GM23338 (cell line): ENCODE results near the gene GMPS. TPM values are rescaled to one million over a fixed set of nuclear protein-coding genes. Genes with fewer than 3 reads are reported as not detected.

ENCODE experiments used
- ATAC-seq: fragments of 200-7000 bp; cut with Tn5 transposase; 3 replicates; pipeline ENCODE4 v1.9.1; 2020
- DNase-seq: peaks from one replicate; pipeline ENCODE4 v3.0.0-alpha.2; 2015; ENCODE audit warnings: low spot score
- H2AFZ ChIP-seq: fragments of 200-600 bp; sonication (generic); 2 replicates; pipeline ENCODE4 v1.8.0; 2016; ENCODE audit warnings: antibody characterized with exemption, mild to moderate bottlenecking, moderate library complexity
- H3F3A ChIP-seq: fragments of 200-600 bp; sonication (generic); replicated peaks from 2 replicates; pipeline ENCODE4 v1.8.0; 2017; ENCODE audit warnings: antibody characterized with exemption, mixed run types, low read depth
- H3K27ac ChIP-seq: fragments of 200-600 bp; sonication (generic); 2 replicates; pipeline ENCODE4 v1.6.1; 2016; ENCODE audit warnings: low read depth
- H3K27me3 ChIP-seq: fragments of 200-600 bp; sonication (generic); 2 replicates; pipeline ENCODE4 v1.8.0; 2016; ENCODE audit warnings: mild to moderate bottlenecking, mixed run types, moderate library complexity; ENCODE audit not compliant: insufficient read depth
- H3K36me3 ChIP-seq: fragments of 200-600 bp; sonication (generic); 2 replicates; pipeline ENCODE4 v1.8.0; 2016; ENCODE audit warnings: mild to moderate bottlenecking; ENCODE audit not compliant: insufficient read depth
- H3K4me1 ChIP-seq: fragments of 200-600 bp; sonication (generic); 2 replicates; pipeline ENCODE4 v1.8.0; 2016; ENCODE audit warnings: mild to moderate bottlenecking, moderate library complexity; ENCODE audit not compliant: insufficient read depth
- H3K4me2 ChIP-seq: fragments of 200-600 bp; sonication (generic); 2 replicates; pipeline ENCODE4 v1.7.1; 2017; ENCODE audit warnings: mixed run types
- H3K4me3 ChIP-seq: fragments of 200-600 bp; sonication (generic); 2 replicates; pipeline ENCODE4 v1.6.1; 2016; ENCODE audit warnings: mixed run types
- H3K79me2 ChIP-seq: fragments of 200-600 bp; sonication (generic); replicated peaks from 2 replicates; pipeline ENCODE4 v1.8.0; 2017; ENCODE audit warnings: mild to moderate bottlenecking; ENCODE audit not compliant: insufficient read depth
- H3K9me2 ChIP-seq: fragments of 200-600 bp; sonication (generic); 2 replicates; pipeline ENCODE4 v1.8.0; 2017; ENCODE audit not compliant: insufficient read depth
- H4K20me1 ChIP-seq: fragments of 200-600 bp; sonication (generic); replicated peaks from 2 replicates; pipeline ENCODE4 v1.8.0; 2017; ENCODE audit warnings: mild to moderate bottlenecking; ENCODE audit not compliant: insufficient read depth
- H3K27ac Mint-ChIP-seq: 2 replicates; pipeline ENCODE4 v1.8.0; 2020; ENCODE audit warnings: inconsistent platforms, mild to moderate bottlenecking, moderate library complexity, mixed read lengths
- H3K27me3 Mint-ChIP-seq: 3 replicates; pipeline ENCODE4 v1.8.0; 2022; ENCODE audit warnings: low read depth, mild to moderate bottlenecking, moderate library complexity, mixed read lengths, inconsistent platforms; ENCODE audit not compliant: insufficient read depth, poor library complexity
- H3K36me3 Mint-ChIP-seq: 3 replicates; pipeline ENCODE4 v1.8.0; 2021; ENCODE audit warnings: low read depth, mild to moderate bottlenecking, inconsistent platforms, moderate library complexity, mixed read lengths
- H3K4me1 Mint-ChIP-seq: 3 replicates; pipeline ENCODE4 v1.8.0; 2020; ENCODE audit warnings: mild to moderate bottlenecking, inconsistent platforms, mixed read lengths
- H3K4me3 Mint-ChIP-seq: 3 replicates; pipeline ENCODE4 v1.8.0; 2021; ENCODE audit warnings: moderate library complexity, mild to moderate bottlenecking, inconsistent platforms, mixed read lengths
- H3K9me3 Mint-ChIP-seq: 3 replicates; pipeline ENCODE4 v1.8.0; 2020; ENCODE audit warnings: moderate library complexity, mild to moderate bottlenecking, inconsistent platforms, mixed read lengths
- CREB1 ChIP-seq: fragments of 250-450 bp; sonication (Bioruptor Pico); IDR thresholded peaks from 2 replicates; pipeline ENCODE4 v1.5.0; 2020; ENCODE audit warnings: low read depth, mild to moderate bottlenecking, moderate library complexity
- ETS1 ChIP-seq: IDR thresholded peaks from 2 replicates; pipeline ENCODE4 v1.6.1; 2016; ENCODE audit warnings: antibody characterized with exemption
- EZH2 ChIP-seq: fragments of 200-600 bp; sonication (generic); IDR thresholded peaks from one replicate; pipeline ENCODE4 v1.8.0; 2017; ENCODE audit warnings: antibody characterized with exemption, mild to moderate bottlenecking, low read depth; ENCODE audit not compliant: unreplicated experiment
- EZH2phosphoT487 ChIP-seq: fragments of 200-600 bp; sonication (generic); IDR thresholded peaks from one replicate; pipeline ENCODE4 v1.8.1; 2018; ENCODE audit warnings: antibody characterized with exemption; ENCODE audit not compliant: unreplicated experiment
- JUNB ChIP-seq: IDR thresholded peaks from one replicate; pipeline ENCODE4 v1.6.1; 2016; ENCODE audit warnings: antibody characterized with exemption; ENCODE audit not compliant: unreplicated experiment
- POLR2AphosphoS5 ChIP-seq: IDR thresholded peaks from 2 replicates; pipeline ENCODE4 v1.6.1; 2016; ENCODE audit warnings: antibody characterized with exemption, low read depth
- REST ChIP-seq: IDR thresholded peaks from one replicate; pipeline ENCODE4 v1.6.1; 2018; ENCODE audit warnings: antibody characterized with exemption; ENCODE audit not compliant: unreplicated experiment
- ZNF114 ChIP-seq: fragments of 250-450 bp; sonication (Bioruptor Pico); IDR thresholded peaks from 2 replicates; pipeline ENCODE4 v1.5.0; 2020; ENCODE audit warnings: mild to moderate bottlenecking, moderate library complexity
- ZNF331 ChIP-seq: fragments of 250-450 bp; sonication (Bioruptor Pico); IDR thresholded peaks from 2 replicates; pipeline ENCODE4 v1.5.0; 2020; ENCODE audit warnings: low read depth, mild to moderate bottlenecking, moderate library complexity
- ZNF462 ChIP-seq: fragments of 250-450 bp; sonication (Bioruptor Pico); IDR thresholded peaks from 2 replicates; pipeline ENCODE4 v1.5.0; 2020; ENCODE audit warnings: mild to moderate bottlenecking, moderate library complexity
- polyA plus RNA-seq: library from polyadenylated mRNA; unstranded; fragments of >200 nt; fragmentation: Nextera tagmentation; extraction: Ambion mirVana; gene quantifications from 2 replicates; pipeline ENCODE4 v1.2.1, GENCODE V29; 2016
- total RNA-seq: library from RNA; depleted of rRNA; stranded (reverse); fragments of >200 nt; shearing (Covaris generic); gene quantifications from 2 replicates; pipeline ENCODE4 v1.2.3, GENCODE V29; 2014
- TF ChIP-seq, protein P1 (sequence below), 2 experiments: fragments of 200-600 bp in 1 of 2; sonication (generic) in 1 of 2; conservative IDR thresholded peaks; 2 replicates each; pipeline versions ENCODE4 v1.5.1 to v1.6.1; 2016 to 2017; ENCODE audit warnings: antibody characterized with exemption in 2 of 2, low read depth in 2 of 2, mild to moderate bottlenecking in 2 of 2, moderate library complexity in 1 of 2

Gene GMPS
- total and polyA plus RNA-seq, 2 experiments from 2014 or later = 72.0 to 145 TPM

DNA sequence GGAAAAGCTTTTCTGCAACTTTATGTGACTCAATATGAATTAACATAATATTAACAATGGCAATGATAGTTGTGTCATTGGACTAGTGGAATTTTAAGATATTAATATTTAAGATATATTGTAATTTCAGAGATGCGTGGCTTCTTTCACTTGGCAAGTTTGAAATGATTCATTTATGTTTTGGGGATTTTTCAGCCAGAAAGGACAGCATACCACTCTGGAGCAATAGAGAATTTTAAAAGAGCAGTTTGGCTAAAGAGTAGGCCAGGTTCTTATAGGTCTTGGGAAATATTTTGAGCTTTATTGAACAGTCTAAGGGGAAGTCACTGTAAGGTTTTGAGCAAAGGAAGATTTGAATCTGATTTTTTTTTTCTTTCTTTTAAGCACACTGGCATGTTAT is 16.5 kb downstream of the GMPS start (continued):
- no peak for TF ChIP-seq ZNF114 (CRISPR knock-in tag)
- TF ChIP-seq EZH2phosphoT487 = no peak
- no peak for TF ChIP-seq EZH2
- no peak for TF ChIP-seq ETS1
- TF ChIP-seq REST = no peak
- TF ChIP-seq, protein P1, sequence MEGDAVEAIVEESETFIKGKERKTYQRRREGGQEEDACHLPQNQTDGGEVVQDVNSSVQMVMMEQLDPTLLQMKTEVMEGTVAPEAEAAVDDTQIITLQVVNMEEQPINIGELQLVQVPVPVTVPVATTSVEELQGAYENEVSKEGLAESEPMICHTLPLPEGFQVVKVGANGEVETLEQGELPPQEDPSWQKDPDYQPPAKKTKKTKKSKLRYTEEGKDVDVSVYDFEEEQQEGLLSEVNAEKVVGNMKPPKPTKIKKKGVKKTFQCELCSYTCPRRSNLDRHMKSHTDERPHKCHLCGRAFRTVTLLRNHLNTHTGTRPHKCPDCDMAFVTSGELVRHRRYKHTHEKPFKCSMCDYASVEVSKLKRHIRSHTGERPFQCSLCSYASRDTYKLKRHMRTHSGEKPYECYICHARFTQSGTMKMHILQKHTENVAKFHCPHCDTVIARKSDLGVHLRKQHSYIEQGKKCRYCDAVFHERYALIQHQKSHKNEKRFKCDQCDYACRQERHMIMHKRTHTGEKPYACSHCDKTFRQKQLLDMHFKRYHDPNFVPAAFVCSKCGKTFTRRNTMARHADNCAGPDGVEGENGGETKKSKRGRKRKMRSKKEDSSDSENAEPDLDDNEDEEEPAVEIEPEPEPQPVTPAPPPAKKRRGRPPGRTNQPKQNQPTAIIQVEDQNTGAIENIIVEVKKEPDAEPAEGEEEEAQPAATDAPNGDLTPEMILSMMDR (conservative IDR thresholded peaks at IDR 0.05; ENCODE audit: low read depth in 2 of 2) = no peak
- TF ChIP-seq ZNF331 (CRISPR knock-in tag) = no peak
- TF ChIP-seq JUNB = no peak
- TF ChIP-seq CREB1 (CRISPR knock-in tag) = no peak

DNA sequence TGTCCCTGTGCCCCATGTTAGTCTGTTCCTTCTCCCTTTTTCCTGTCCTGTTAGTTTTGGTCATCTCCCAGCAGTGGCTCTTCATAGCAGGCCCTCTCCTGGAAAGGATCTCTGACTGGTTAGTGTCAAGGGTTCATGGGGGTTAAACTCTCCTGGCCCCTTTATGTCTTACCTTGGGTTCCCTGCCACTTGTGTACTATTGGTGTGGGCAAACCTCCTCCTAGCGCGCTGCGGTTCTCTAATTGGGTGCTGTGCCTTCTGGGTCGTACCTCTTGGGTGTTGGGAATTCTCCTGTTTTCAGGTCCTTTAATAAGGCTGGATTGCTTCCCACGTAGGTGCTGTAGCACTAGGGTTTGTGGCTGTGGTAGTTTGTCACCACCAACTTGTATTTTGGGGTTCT is 18.8 kb downstream of the GMPS start:
- peak; percentile 21 for DNase-seq
- Histone ChIP-seq H4K20me1 (peaks cover 45% of the 10 kb centered on the region), H3K4me3 (no peak overlapping the region), H3K9me2 (no peaks in the 10 kb centered on the region), H3K36me3 (peaks cover 6% of the 10 kb centered on the region; the same call in 1 of the 2 replicates), H3K27me3 (no peaks in the 10 kb centered on the region), H3K79me2 (peaks cover 100% of the 10 kb centered on the region), H3K4me2 (no peak overlapping the region), H2AFZ (no peak overlapping the region), H3K4me1 (no peaks in the 10 kb centered on the region), H3F3A (no peaks in the 10 kb centered on the region), H3K27ac (no peak overlapping the region; the same call in 1 of the 2 replicates)
- Mint-ChIP-seq H3K27ac (0 out of 2 replicates have a peak overlapping the region, but pooled peaks have one; percentile 4), H3K36me3 (peaks cover 10% of the 10 kb centered on the region), H3K4me3 (no peak overlapping the region), H3K9me3 (no peaks in the 10 kb centered on the region), H3K4me1 (peaks cover 13% of the 10 kb centered on the region; the same call in 2 of the 3 replicates), H3K27me3 (no peaks in the 10 kb centered on the region)
- peak; percentile 58; the same call in 2 of the 3 replicates for ATAC-seq
- TF ChIP-seq POLR2AphosphoS5 (no peak), ZNF114 (CRISPR knock-in tag) (no peak), ZNF462 (no peak), JUNB (no peak), EZH2phosphoT487 (no peak)
